Measurements from ENCODE around the gene PILRA.

The PILRA gene

DNA sequence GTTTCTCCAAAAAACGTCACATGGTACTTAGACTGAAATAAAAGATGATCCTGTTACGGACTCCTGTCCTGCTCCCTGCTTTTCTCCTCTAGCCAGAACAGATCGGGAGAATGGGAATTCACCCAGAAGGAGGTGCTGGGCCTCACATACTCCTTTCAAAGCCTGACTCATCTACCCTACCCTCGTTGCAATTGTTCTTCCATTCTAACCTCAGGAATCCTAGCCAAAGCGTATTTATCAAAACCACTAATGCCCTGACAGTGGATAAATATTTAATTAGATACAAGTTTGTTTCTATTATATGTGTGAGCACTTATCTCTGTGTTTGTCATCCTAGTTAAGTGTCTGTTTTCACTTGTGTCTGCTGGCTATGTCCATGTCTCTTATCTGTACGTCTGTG, 33.5 kb downstream of the PILRA start:
- no peak for DNase-seq (ENCODE audit: low read depth in 2 of 2, low spot score in 1 of 2)

DNA sequence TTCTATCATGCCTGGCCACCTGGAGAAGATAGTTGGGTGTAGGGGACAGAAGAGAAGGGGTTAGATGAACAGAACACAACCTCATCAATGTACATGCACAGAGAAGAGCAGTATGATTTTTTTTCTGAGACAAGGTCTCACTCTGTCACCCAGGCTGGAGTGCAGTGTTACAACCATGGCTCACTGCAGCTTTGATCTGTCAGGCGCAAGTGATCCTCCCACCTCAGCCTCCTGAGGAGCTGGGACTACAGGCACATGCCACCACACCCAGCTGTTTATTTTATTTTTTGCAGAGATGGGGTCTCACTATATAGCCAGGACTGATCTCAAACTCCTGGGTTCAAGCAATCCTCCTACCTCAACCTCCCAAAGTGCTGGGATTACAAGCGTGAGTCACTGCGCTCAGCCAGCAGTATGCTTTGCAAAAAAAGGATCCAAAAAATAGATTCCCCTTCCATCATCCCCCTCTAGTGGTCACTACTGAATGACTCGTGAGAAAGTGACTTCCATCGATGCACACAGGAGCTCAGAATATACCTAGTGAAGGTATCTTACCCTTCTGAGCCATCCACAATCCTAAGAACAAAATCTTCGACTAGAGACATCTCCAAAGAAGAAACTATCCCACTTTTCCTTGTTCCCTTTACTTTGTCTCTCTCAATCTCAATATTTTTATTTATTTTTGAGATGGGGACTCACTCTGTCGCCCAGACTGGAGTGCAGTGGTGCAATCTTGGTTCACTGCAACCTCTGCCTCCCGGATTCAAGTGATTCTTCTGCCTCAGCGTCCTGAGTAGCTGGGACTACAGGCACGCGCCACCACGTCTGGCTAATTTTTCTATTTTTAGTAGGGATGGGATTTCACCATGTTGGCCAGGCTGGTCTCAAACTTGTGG, 34.2 kb downstream of the PILRA start:
- no peak for DNase-seq (ENCODE audit: low read depth in 2 of 2, low spot score in 1 of 2)

DNA sequence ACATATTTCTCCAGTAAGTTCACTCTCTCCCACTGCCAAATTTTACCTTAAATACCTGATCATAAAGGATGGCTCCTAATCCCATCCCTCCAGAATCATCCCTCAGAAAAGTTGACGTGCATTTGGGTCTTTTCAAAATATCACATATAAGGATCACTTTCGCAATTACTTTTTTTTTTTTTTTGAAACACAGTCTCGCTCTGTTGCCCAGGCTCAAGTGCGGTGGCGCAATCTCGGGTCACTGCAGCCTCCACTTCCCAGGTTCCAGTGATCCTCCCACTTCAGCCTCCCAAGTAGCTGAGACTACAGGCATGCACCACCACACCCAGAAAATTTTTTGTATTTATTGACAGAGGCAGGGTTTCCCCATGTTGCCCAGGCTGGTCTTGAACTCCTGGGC, 37.8 kb downstream of the PILRA start:
- DNase-seq (ENCODE audit: low read depth in 2 of 2, low spot score in 1 of 2): no peak

DNA sequence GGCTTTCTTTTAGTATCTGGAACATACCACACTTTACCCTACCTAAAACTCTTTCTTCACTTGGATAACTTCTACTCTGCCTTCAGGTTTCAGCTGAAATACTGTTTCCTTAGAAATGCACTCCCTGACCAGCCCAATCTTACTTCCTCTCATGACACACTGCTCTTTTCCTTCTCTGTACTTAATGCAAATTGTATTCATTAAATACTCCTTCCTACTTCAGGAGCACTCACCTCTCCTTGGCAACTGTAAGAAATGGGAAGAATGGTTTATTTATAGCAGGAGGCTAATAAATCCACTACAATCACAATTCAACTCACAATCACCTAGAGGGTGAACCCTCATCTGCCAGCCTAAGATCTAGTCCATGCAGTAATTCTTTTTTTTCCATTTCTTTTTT, 40.1 kb downstream of the PILRA start:
- DNase-seq (ENCODE audit: low read depth in 2 of 2, low spot score in 1 of 2): no peak

DNA sequence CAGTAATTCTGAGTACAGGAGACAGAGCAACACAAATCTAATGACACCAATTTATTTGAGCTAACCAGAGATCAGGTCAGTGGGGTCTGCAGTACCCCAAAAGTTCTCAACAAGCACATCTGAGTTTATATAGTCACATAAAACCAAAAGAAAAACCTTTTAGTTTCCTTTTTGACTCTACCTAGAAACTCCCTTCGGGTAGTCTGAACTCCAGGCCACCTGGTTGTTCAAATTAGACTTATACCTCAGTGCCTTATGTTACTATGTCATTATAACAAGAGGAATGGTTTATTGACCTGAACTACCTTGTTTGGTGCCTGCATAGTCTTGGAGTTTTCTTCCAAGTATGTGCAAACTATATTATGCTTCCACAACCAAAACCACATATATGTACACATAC, 40.6 kb downstream of the PILRA start:
- no peak for DNase-seq (ENCODE audit: low read depth in 2 of 2, low spot score in 1 of 2)

DNA sequence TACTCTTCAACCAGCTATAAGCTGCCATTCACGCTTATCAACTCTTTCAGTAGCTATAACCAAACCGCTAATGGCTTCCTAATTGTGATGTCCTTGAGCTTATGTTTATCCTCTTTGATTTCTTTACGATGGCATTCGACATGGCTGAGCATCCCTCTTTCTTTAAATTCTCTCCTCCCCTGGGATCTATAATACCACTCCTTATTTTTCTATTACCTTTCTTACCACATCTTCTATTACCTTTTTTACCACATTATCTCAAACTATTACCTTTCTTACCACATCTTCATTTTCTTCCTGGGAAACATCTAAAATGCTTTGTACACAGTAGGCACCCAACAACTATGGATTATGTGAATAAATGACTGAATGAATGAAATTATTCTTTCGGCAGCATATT, 42.2 kb downstream of the PILRA start:
- no peak for DNase-seq (ENCODE audit: low read depth in 2 of 2, low spot score in 1 of 2)

DNA sequence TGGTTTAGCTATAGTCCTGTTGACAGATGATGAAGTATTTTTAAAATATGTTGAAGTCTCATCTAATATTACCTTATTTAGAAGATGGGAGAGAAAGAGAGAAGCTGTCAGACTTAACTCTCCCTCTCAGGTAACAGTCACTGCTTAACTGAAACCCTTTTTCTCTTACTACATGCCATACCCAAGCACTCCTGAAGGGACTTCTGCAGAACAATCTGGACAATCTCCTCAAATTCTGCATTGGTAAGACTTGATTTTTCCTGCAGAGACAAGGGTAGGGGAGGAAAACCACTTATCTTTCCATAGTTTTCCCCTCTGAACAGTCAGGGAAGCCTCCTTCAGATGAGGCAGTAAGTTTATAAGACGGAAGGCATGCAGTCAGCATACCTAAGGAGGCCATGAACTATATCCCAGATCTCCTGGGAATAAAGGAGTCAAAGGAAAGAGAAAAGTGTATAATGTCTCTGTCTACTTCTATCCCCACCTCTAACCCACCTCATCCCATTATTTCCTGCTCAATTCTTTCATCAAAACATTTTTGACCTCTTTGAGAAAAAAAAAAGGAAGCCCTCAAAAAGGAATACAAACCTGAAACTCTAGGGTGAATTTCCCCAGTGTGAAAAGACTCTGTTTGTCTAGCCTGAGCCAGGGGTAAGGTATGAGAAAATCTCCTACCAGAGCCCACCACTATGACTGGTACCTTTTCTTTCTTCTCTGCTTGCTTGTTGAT, 45.8 kb downstream of the PILRA start:
- DNase-seq (ENCODE audit: low read depth in 2 of 2, low spot score in 1 of 2): no peak

DNA sequence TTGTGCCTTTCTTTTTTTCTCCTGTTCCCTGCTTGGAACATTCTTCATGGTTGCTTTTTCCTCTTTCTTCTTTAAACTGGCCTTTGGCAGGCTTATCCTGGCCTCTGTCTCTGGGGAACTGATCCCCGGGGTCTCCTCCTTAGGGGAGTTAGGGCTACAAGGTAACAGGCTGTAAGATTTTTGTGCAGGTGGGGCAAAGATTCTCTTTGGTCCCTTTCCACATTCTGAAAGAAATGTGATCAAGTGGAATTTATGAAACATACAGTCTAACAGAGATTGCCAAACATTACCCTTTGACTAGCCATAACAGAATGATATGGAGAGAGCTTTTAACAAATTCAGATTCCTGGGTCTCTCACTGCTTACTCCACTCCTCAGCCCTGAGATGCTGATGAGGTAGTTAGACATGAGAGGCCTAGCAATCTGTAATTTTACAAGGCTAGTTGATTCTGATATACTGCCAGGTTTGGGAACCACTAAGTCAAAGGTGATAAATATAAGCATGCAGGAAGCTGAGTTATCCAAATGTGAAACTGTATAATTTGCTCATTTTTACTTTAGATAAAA, 46.5 kb downstream of the PILRA start:
- DNase-seq (ENCODE audit: low read depth in 2 of 2, low spot score in 1 of 2): no peak

DNA sequence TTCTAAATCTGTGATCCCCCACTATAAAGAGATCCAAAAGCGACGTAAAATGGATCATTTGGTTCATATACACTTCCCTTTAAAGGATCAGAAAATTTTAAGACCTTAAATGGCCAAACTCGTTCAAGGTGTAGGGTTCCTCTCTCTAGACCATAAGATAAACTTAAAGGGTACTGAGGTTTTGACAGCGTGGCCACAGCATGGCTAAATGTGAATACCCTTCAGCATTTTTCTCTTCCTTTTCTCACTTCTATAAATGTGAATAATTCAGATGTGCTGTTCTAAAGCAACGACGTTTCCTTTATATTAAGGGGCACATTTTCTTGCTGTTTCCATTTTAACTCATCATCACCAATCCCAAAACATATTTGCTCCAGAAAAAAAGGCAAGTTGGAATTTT, 50.0 kb downstream of the PILRA start:
- no peak for DNase-seq (ENCODE audit: low read depth in 2 of 2, low spot score in 1 of 2)

DNA sequence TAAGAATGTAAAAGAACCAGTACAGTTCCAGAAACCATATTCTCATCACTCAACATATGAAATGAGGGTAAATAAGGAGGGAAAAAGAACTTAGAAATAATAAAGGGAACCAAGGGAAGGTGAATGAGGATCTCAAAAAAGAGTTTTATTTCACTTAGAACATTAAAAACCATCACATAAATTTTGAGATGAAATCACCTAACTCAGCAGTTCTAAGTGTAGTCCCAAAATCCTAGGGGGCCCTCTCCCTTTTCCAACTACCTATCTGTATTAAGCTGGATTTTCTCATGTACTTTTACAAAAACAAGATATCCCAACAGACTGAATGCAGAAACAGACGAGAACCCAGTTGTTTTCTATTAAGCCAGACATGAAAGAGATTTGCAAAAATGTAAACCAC, 52.1 kb downstream of the PILRA start:
- DNase-seq (ENCODE audit: low read depth in 2 of 2, low spot score in 1 of 2): no peak

DNA sequence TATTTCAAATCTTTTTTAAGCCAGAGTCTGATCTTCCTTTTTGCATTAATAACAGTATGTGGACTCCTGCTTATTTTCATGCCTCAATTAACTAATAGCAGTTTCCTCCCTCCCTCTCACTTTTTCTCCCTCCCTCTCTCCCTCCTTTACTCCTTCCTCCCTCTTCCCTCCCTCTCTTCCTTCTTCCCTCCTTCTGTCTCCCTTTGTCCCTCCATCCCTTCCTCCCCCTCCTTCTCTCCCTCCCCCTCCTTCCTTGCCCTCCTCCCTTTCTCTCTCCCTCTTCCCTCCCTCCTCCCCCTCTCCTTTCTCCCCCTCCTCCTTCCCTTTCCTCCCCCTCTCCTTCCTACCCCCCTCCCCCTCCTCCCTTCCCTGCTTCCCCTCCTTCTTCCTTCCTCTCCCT, 53.2 kb downstream of the PILRA start:
- no peak for DNase-seq (ENCODE audit: low read depth in 2 of 2, low spot score in 1 of 2)

DNA sequence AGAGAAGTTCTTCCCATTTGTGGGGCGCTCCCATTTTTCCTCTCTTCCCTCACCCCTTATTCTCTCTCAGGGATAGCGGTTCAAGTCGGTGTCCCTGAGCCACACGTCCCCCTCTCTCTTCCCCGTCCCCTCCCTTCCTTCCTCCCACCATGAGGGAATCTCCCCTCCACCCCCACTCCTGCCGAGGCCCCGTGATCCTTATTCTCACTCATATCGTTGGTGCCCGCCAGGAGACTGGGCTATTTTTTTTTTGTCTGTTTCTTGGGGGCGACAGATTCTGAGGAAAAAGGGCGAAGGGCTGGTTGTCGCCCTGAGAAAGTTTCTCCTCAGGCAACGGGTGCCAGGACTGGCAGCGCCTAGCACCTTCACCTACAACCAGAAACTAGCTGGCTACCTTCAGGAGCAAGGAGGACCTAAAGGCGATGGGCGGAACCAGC, 54.5 kb downstream of the PILRA start:
- no peak for DNase-seq (ENCODE audit: low read depth in 2 of 2, low spot score in 1 of 2)

DNA sequence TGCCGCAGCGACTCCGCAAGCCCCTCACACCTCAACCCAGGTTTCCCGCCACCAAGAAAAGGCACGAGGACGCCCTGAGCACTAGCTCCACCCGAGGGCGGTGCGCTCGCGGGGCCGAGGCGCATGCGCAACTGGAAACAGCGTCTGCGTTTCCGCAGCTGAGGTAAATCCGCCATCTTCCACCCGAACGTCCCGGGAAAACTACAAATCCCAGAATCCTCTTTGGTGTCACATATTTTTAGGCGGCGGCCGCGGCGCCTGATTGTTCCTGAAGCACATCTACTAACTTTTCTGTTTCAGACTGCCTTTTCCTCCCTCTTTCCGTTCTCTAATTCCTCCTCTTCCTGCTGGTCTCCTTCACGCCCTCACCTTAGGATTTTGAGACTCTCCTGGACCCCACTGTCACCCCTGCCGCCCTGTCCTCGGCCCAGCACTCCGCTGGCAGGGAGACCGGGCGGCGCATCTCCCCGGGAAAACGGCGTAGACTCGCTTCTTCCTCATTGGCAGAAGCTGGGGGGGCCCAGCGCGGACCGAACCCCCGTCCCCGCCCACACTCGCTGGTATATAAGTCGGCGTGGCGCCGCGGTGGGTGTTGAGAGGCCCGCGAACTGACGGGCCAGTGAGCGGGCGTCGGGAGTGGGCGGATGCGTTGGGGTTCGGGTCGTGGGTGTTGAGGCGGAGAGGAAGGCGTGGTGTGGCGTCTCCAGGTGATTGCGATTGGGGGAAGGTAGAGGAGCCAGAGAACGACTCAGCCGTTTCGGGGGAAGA, 55.1 kb downstream of the PILRA start, which contains the start of gene ZCWPW1:
TSS of gene ZCWPW1 (minus strand) at position 505 of the 768 bp plus-strand sequence. CDS start 8,054 bp downstream, outside the sequence.
- peak; percentile 93 to 94 for DNase-seq (ENCODE audit: low read depth in 2 of 2, low spot score in 1 of 2)

DNA sequence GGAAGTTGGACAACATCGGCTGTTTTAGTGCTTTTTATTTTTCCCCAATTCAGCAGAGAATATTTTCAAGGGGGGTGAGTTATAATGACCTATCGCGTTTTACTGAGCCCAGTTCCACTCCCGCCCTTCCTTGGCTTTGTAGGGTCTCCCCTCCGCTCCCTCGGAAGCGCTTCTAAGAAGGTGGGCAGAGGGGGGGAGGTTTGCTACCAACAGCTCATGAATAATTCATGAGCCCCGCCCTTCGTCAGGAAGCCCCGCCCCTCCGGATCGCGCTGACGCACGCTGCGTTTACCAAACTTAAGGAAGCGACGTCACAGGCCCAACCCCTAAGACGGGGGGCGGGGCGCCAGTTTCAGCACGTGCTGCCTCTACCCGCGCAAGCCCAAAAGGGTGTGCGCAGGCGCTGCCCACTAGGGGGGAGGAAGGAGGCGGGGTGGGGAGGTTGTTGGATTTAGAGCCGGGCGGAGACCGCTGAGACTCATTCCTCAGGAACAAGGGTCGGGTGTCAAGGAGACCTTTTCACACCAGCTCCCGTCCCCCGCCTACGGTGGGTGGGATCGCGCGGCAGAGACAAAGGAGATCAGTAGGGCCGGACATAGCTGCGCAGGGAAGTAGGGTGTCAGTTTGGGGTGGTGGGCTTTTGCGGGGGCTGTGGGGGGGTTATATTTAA, 55.8 kb downstream of the PILRA start:
- DNase-seq (ENCODE audit: low read depth in 2 of 2, low spot score in 1 of 2): peak; percentile 100

DNA sequence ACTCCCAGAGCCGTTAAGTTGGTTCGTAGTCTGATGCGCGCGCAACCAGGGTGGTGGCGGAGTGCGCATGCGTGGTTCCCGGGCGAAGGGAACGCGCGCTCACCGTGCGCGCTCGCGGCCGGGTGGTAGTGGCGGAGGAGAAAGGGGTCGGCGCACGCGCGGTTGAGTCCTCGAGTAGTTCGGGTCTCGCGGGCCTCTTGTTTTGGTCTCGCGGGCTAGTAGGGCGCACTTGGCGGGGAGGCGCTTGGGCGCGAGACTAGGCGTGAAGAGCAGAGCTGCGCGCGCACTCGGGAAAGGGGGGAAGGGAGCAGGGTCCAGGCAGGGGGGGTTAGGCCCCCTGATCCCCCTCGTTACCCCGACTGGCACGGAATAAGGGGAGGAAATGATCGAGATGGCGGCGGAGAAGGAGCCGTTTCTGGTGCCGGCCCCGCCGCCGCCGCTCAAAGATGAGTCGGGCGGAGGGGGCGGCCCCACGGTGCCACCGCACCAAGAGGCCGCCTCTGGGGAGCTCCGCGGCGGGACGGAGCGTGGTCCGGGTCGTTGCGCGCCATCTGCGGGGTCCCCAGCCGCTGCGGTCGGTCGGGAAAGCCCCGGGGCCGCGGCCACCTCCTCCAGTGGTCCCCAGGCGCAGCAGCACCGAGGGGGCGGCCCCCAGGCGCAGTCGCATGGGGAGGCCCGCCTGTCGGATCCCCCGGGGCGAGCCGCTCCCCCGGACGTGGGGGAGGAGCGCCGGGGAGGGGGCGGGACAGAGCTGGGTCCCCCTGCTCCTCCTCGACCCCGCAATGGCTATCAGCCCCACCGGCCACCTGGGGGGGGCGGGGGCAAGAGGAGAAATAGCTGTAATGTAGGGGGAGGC, 56.6 kb downstream of the PILRA start, which contains the start of gene MEPCE:
TSS of gene MEPCE (plus strand) at position 195 of the 856 bp plus-strand sequence. CDS start at position 383, 188 bp downstream.
- peak; percentile 92 to 97 for DNase-seq (ENCODE audit: low read depth in 2 of 2, low spot score in 1 of 2)

DNA sequence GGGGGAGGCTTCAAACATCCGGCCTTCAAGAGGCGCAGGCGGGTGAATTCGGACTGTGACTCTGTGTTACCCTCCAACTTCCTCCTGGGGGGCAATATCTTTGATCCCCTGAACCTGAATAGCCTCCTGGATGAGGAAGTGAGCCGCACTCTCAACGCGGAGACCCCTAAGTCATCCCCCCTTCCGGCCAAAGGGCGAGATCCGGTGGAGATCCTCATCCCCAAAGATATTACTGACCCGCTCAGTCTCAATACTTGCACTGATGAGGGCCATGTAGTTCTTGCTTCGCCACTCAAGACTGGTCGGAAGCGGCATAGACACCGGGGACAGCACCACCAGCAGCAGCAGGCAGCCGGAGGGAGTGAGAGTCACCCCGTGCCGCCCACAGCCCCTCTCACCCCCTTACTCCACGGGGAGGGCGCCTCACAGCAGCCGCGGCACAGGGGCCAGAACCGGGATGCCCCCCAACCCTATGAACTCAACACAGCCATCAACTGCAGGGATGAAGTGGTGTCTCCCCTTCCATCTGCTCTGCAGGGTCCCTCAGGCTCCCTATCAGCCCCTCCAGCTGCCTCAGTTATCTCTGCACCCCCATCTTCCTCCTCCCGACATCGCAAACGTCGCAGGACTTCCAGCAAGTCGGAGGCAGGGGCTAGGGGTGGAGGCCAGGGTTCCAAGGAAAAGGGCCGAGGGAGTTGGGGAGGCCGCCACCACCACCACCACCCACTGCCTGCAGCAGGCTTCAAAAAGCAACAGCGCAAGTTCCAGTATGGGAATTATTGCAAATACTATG, 57.4 kb downstream of the PILRA start:
- DNase-seq (ENCODE audit: low read depth in 2 of 2, low spot score in 1 of 2): no peak

DNA sequence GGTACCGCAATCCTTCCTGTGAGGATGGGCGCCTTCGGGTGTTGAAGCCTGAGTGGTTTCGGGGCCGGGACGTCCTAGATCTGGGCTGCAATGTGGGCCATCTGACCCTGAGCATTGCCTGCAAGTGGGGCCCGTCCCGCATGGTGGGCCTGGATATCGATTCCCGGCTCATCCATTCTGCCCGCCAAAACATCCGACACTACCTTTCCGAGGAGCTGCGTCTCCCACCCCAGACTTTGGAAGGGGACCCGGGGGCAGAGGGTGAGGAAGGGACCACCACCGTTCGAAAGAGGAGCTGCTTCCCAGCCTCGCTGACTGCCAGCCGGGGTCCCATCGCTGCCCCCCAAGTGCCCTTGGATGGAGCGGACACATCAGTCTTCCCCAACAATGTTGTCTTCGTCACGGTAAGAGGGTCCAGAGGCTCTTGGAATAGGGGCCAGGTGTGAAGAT, 58.0 kb downstream of the PILRA start:
- no peak for DNase-seq (ENCODE audit: low read depth in 2 of 2, low spot score in 1 of 2)

DNA sequence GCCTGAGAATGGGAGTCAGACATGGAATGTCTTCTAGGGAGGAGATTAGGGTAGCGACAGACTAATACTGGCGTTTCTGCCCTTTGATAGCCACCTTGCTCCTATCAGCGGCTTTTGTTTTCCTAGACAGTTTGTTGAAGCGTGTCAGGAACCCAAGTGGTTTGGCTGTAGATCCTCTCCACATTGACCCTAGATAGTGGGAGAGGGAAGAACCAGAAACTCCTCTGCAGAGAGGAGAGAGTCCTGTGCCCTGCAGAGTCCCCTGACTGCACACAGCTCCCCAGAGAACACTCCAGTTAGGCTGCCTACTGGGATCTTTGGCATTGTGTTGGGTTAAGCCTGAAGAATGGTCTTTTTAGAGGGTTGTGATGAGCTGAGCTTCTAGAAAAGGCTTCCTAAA, 58.8 kb downstream of the PILRA start:
- DNase-seq (ENCODE audit: low read depth in 2 of 2, low spot score in 1 of 2): no peak

Measured in stimulated activated CD8-positive, alpha-beta memory T cell treated with anti-CD3 and anti-CD28 coated beads, Interleukin-4, amount 100 ng/mL, for 4 hours (primary cell).